ENCODE measurements around the gene CDIPT. TPM values are rescaled to one million over a fixed set of nuclear protein-coding genes. Genes with fewer than 3 reads are reported as not detected.

The CDIPT gene
- total RNA-seq, 1 experiment from 2014 or later: 57.1 TPM

DNA sequence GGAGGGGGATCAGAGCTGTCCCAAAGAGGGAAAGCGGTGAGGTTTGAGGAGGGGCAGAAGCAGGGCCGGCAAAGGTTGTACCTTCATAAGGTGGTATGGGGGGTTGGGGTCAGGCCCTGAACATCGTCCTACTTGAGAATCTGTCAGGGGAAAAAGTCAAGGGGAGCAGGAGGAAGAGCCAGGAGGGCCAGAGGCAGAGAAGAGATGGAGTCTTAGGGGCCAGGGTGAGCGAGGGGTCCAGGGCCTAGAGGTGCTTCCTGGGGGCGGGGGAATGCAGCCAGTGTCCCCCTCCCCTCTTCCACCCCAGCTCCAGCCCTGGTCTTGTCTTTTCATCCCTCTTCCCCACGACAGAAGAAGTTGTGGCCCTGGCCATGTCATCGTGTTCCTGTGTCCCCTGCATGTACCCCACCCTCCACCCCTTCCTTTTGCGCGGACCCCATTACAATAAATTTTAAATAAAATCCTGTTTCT lies 52.3 kb downstream of the CDIPT start:
- Mint-ChIP-seq H3K4me3 (ENCODE audit: unreplicated experiment) (peak overlapping the region; percentile 94), H3K27ac (ENCODE audit: unreplicated experiment) (peak overlapping the region; percentile 93), H3K4me1 (ENCODE audit: low read depth, unreplicated experiment) (peaks cover 37% of the 10 kb centered on the region), H3K36me3 (ENCODE audit: insufficient read depth, unreplicated experiment) (peaks cover 59% of the 10 kb centered on the region), H3K9me3 (ENCODE audit: unreplicated experiment) (no peaks in the 10 kb centered on the region), H3K27me3 (ENCODE audit: insufficient read depth, unreplicated experiment) (no peaks in the 10 kb centered on the region)
- intact Hi-C loops (cut with micrococcal nuclease; ENCODE audit: unreplicated experiment): loop anchor here (10.0 kb wide), 1 partner anchor 184 kb away; the partner anchor contains the start of genes HIRIP3 and INO80E
- ChIA-PET CTCF (interaction anchor here (0.5 to 1.6 kb wide), 2 partner anchors 38 to 134 kb away, joined by 3 to 5 read pairs; no protein-coding TSS in a partner anchor), POLR2A (interaction anchor here (1.0 kb wide), 1 partner anchor 163 kb away, joined by 3 read pairs; the partner anchor contains the start of gene TAOK2)
- no peak for DNase-seq
- Histone ChIP-seq H3K4me1 (peaks cover 27% of the 10 kb centered on the region), H3K27me3 (replicated peaks; ENCODE audit: control insufficient read depth, insufficient read depth, low read length) (no peaks in the 10 kb centered on the region), H3K4me3 (ENCODE audit: low read depth, low read length) (peak overlapping the region; percentile 15; the same call in 1 of the 2 replicates), H3K36me3 (ENCODE audit: control insufficient read depth, insufficient read depth, low read length) (peaks cover 7% of the 10 kb centered on the region; the same call in 1 of the 2 replicates), H3K9me3 (no peaks in the 10 kb centered on the region)
- TF ChIP-seq CTCF (IDR thresholded peaks at IDR 0.05; ENCODE audit: insufficient read depth in 1 of 2, low read depth in 1 of 2, low read length in 1 of 2, severe bottlenecking in 1 of 2, unreplicated experiment in 1 of 2): no peak
- BruUV-seq (replicated peaks): TSS peak; percentile 87

GRCh38 chr16:29809850-29810698 lies 53.0 kb downstream of the CDIPT start:
- ChIA-PET POLR2A (no interaction called here), CTCF (interaction anchor here (0.5 kb wide), 1 partner anchor 135 kb away, joined by 3 read pairs; no protein-coding TSS in a partner anchor)
- H3K27me3 Mint-ChIP-seq (ENCODE audit: insufficient read depth, unreplicated experiment): no peaks in the 10 kb centered on the region
- H3K4me1 ChIP-seq: peaks cover 25% of the 10 kb centered on the region
- intact Hi-C loops (cut with micrococcal nuclease; ENCODE audit: unreplicated experiment): loop anchor here (5.0 to 10.0 kb wide), 2 partner anchors 108 to 185 kb away; partner anchors contain the start of genes HIRIP3 and INO80E
- no peaks in the 10 kb centered on the region for H3K27me3 ChIP-seq (replicated peaks; ENCODE audit: control insufficient read depth, insufficient read depth, low read length)
- no peak for DNase-seq
- H3K4me3 ChIP-seq (ENCODE audit: low read depth, low read length): peak overlapping the region; percentile 10; the same call in 1 of the 2 replicates
- no peak for TF ChIP-seq CTCF (IDR thresholded peaks at IDR 0.05; ENCODE audit: insufficient read depth in 1 of 2, low read depth in 1 of 2, low read length in 1 of 2, severe bottlenecking in 1 of 2, unreplicated experiment in 1 of 2)
- BruUV-seq (replicated peaks): no TSS peak
- H3K9me3 ChIP-seq: no peaks in the 10 kb centered on the region
- peak overlapping the region; percentile 93 for H3K27ac Mint-ChIP-seq (ENCODE audit: unreplicated experiment)
- H3K4me3 Mint-ChIP-seq (ENCODE audit: unreplicated experiment): peak overlapping the region; percentile 94
- peaks cover 33% of the 10 kb centered on the region for H3K4me1 Mint-ChIP-seq (ENCODE audit: low read depth, unreplicated experiment)
- H3K9me3 Mint-ChIP-seq (ENCODE audit: unreplicated experiment): no peaks in the 10 kb centered on the region
- peaks cover 7% of the 10 kb centered on the region; the same call in 1 of the 2 replicates for H3K36me3 ChIP-seq (ENCODE audit: control insufficient read depth, insufficient read depth, low read length)
- H3K36me3 Mint-ChIP-seq (ENCODE audit: insufficient read depth, unreplicated experiment): peaks cover 64% of the 10 kb centered on the region

DNA sequence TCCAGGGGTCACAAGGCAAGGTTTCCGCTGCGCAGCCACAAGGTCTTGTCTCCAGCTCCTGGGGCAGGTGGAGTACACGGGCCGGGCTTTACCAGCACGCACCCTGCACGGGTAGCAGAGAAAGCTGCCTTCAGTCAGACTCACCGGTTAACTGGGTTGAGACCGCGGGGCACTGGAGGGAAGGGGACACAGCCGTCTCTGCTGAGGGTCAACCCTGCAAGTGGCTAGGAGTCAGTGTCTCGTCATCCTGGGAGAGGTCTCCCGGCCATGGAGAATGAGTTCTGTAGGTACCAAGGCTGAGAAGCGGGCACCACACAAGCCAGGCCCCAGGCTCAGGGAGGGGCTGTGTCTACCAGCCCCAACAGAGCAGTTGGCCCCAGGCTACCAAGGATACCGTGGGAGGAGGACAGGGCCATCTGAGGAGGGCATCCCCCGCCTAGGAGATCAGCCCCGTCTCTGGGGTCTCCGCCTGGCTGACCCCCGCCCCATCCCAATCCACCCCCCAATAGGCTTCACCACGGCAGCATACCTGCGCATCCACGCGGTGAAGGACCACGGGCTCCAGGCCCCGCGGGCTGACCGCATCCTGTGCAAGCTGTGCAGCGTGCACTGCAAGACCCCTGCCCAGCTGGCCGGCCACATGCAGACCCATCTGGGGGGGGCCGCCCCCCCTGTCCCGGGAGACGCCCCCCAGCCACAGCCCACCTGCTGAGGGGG lies 53.8 kb downstream of the CDIPT start:
- H3K27me3 Mint-ChIP-seq (ENCODE audit: insufficient read depth, unreplicated experiment): no peaks in the 10 kb centered on the region
- POLR2A ChIA-PET: no interaction called here
- Histone ChIP-seq H3K9me3 (no peaks in the 10 kb centered on the region), H3K27me3 (replicated peaks; ENCODE audit: control insufficient read depth, insufficient read depth, low read length) (no peaks in the 10 kb centered on the region), H3K4me1 (peaks cover 28% of the 10 kb centered on the region), H3K36me3 (ENCODE audit: control insufficient read depth, insufficient read depth, low read length) (peaks cover 7% of the 10 kb centered on the region; the same call in 1 of the 2 replicates), H3K4me3 (ENCODE audit: low read depth, low read length) (peak overlapping the region; percentile 90)
- no TSS peak for BruUV-seq (replicated peaks)
- H3K4me1 Mint-ChIP-seq (ENCODE audit: low read depth, unreplicated experiment): peaks cover 29% of the 10 kb centered on the region
- peak overlapping the region; percentile 85 for H3K27ac Mint-ChIP-seq (ENCODE audit: unreplicated experiment)
- no peaks in the 10 kb centered on the region for H3K9me3 Mint-ChIP-seq (ENCODE audit: unreplicated experiment)
- CTCF ChIA-PET: interaction anchor here (2.0 to 3.5 kb wide), 3 partner anchors 8 to 164 kb away, joined by 10 to 26 read pairs (median 22); partner anchors contain the start of genes PAGR1 and TAOK2
- peaks cover 71% of the 10 kb centered on the region for H3K36me3 Mint-ChIP-seq (ENCODE audit: insufficient read depth, unreplicated experiment)
- no peak for DNase-seq
- H3K4me3 Mint-ChIP-seq (ENCODE audit: unreplicated experiment): peak overlapping the region; percentile 94
- intact Hi-C loops (cut with micrococcal nuclease; ENCODE audit: unreplicated experiment): loop anchor here (5.0 kb wide), 1 partner anchor 107 kb away; no protein-coding TSS in a partner anchor
- no peak for TF ChIP-seq CTCF (IDR thresholded peaks at IDR 0.05; ENCODE audit: insufficient read depth in 1 of 2, low read depth in 1 of 2, low read length in 1 of 2, severe bottlenecking in 1 of 2, unreplicated experiment in 1 of 2)
